HG03432 (cell line): ENCODE data around the gene VSTM4.

Source experiments
- ATAC-seq: cut with Tn5 transposase; IDR thresholded peaks from one replicate; pipeline ENCODE4 v1.9.1; 2021; ENCODE audit warnings: mild to moderate bottlenecking, moderate library complexity; ENCODE audit not compliant: unreplicated experiment

The VSTM4 gene

GRCh38 chr10:49118430-49119074 is 3.2 kb upstream of the VSTM4 start:
- ATAC-seq: no peak

DNA sequence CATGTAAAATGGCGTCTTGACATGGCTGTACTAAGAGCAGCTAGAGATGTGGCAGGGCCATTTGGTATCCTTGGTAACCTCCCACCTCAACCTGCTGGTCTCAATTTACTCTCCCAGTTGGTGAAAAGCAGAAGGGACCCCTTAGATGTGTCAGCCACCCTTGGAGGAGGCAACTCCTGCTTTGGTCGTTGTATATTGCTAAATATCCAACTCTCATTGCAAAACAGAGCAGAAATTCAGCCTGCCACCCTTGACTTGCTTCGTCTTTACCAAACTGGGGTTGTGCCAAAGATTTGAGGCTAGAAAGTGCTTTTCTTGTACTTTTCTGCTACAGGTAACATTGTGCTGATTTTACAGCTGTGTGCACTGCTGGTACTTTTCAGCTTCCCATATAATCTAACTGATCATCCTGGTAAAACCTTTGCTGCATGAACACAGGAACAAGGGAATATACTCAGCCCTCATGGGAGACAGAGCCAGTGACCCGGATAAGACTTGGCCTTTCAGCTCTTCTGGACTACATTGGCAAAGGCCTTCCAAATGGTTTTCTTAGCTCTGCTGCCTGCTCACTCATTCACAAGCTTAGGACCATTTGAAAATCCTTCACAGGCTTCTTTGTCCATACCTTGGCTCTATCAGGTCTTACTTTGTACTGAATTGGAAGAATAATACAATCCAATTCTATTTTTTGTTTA is 2.2 kb upstream of the VSTM4 start:
- ATAC-seq: no peak

GRCh38 chr10:49116509-49117375 is 1.4 kb upstream of the VSTM4 start:
- ATAC-seq: no peak

DNA sequence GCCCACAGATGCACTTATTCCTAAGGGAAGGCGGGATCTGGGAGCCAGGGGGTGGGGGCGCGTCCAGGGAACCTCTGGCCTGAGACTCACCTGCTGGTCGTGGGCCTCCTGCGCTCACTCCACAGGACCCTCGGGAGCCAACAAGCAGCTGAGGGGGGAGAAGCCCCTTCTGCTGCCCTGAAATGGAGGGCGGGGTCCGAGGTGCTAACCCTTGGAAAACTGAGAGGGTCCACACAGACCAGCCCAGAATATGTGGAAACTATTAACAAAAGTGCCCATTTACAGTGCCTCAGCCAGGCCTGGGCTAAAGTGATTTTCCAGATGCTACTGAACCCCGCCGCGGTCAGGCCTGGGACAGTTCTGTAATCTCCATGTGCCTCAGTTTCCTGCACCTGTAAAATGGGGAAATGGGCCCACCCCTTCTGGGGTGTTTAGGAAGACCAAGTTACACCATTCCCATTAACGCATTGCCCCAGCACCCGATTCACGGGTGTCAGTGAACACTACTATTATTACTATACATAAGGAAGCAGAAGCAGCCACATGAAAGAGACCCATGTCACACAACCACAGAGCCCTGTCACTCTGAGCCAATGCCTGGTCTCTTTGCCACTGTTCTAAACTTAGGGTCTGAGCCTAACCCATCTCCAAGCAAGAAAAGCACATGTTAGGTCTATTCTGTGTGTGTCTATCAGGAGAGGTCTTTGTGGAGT is 630 bp upstream of the VSTM4 start:
- no peak for ATAC-seq

DNA sequence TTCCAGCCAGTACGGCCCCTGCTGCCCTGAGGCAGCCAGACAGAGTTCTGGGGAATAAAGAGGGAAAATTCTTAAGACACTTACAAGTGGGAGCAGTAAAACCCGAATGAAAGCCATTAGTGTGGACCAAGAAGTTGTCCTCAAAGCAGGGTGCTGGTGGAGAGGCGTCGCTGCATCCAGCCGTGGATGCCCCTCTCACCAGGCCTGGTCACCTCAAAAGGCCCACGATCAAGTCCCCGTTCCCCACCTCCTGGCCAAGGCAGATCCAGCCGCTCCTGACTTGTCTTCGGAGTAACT is 656 bp downstream of the VSTM4 start:
- ATAC-seq: no peak

GRCh38 chr10:49113741-49114141 is 1.6 kb downstream of the VSTM4 start:
- ATAC-seq: no peak

GRCh38 chr10:49112851-49113250 is 2.5 kb downstream of the VSTM4 start:
- ATAC-seq: no peak

DNA sequence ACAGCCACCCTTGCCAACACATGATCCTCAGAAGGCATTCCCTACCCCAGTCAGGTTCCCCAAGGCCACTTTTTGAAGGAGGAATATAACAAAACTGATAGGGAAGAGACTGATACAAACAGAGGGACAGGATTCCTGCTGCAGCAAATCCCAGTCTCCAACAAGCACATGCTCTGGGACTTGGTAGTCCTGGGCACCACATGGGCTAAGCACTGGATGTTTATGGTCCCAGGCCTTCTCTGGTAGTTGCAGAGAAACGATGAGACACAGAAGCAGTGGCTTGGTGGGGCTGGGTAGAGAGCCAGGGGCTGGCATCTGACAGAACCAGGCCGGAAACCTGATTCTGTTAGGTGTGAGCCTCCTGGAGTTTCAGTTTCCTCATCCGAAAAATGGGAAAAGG is 3.2 kb downstream of the VSTM4 start:
- ATAC-seq: no peak

GRCh38 chr10:49111320-49111698 is 4.0 kb downstream of the VSTM4 start:
- ATAC-seq: no peak

GRCh38 chr10:49110684-49111319 is 4.5 kb downstream of the VSTM4 start:
- no peak for ATAC-seq

GRCh38 chr10:49109669-49110340 is 5.5 kb downstream of the VSTM4 start:
- no peak for ATAC-seq

DNA sequence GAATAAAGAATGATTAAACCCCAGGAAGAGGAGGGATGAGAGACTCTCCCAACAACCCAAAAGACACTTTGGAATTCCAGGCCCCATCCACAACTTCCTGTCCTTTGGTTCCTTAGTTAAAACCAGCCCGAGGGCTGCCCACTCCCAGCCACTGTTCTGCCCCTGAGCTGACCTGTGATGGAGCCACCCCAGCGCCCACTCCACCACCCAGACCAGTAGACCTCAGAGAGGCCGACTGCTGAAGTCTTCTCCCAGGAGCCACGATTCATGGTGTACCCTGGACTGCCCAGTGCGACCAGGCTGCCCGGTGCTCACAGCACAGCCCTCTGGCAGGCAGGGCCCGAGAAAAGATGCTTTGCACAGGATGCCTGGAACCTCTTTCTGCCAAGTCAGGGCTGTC is 6.7 kb downstream of the VSTM4 start:
- ATAC-seq: no peak

GRCh38 chr10:49107887-49108267 is 7.4 kb downstream of the VSTM4 start:
- no peak for ATAC-seq

- ATAC-seq: no peak
Measured at GRCh38 chr10:49107111-49107886, 8.0 kb downstream of the VSTM4 start.

GRCh38 chr10:49106451-49106850 is 8.9 kb downstream of the VSTM4 start:
- no peak for ATAC-seq

- no peak for ATAC-seq
Measured at GRCh38 chr10:49105076-49105475, 10.2 kb downstream of the VSTM4 start.

DNA sequence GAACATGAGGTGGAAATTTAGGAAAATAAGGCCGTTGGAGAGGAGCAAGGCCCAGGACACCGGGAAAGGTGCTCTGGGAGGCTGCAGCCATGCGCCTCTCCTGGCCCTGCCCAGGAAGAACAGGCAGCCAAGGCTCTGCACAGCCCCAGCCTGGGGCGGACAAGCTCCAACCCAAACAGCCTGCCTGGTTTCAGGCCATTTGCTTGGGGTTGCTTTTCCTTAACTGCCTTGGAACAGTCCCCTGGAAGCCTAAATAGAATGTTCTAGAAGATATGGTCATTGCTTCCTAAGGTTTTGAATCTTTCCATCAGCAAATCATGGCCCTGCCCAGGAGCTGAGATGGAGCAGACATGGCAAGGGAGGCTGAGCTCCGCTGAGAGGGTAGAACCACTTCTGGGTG is 11.0 kb downstream of the VSTM4 start:
- ATAC-seq: no peak

DNA sequence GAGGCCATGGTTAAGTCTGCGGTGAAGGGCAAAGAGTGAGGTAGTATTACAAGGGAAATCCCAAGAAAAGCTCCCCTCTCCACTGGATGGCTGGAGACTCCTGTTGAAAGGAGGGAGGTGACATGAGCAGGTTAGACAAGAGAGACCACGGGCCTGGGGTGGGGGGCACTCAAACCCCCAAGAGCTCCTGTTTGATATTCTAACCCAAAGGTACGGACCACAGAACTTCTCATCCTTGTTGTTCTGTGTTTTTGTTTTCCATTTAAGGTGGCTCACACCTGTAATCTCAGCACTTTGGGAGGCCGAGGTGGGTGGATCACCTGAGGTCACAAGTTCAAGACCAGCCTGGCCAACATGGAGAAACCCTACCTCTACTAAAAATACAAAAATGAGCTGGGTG is 11.6 kb downstream of the VSTM4 start:
- ATAC-seq: no peak

- ATAC-seq: no peak
Measured at GRCh38 chr10:49099046-49099445, 16.3 kb downstream of the VSTM4 start.
